ENCODE results near the gene APBA1. TPM values are rescaled to one million over a fixed set of nuclear protein-coding genes. Genes with fewer than 3 reads are reported as not detected.

APBA1 gene
- polyA plus RNA-seq, 3 donors = 1.6 TPM; not detected in 2

DNA sequence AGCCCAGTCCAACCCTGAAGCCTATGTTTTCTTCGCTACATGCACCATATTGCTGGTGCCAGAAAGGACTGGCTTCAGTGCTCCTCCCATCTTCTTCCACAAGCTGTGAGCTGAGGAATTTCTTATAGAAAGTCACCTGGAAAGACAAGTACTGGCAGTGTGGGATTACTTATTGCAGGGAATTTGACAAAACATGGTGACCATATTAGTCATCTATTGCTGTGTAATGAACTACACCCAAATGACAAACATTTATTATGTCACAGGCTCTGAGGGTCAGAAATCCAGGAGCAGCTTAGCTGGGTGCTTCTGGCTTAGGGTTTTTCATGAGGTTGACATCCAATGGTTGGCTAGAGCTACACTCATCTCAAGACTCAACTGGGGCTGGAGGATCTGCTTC lies 271.7 kb downstream of the APBA1 start:
- Histone ChIP-seq H3K36me3 (replicated peaks in 1 of 2; ENCODE audit: control insufficient read depth in 1 of 2, insufficient read depth in 2 of 2, low read length in 2 of 2) (no peaks in the 10 kb centered on the region), H3K4me3 (replicated peaks in 1 of 3; ENCODE audit: low read depth in 2 of 3, low read length in 3 of 3) (no peak overlapping the region), H4K20me1 (ENCODE audit: insufficient read depth, low read length) (no peaks in the 10 kb centered on the region), H3K9me3 (replicated peaks in 1 of 2; ENCODE audit: control insufficient read depth in 1 of 2, insufficient read depth in 1 of 2, low read length in 2 of 2) (no peaks in the 10 kb centered on the region), H3K27ac (ENCODE audit: low read depth in 1 of 2, low read length in 2 of 2) (no peak overlapping the region), H3K9ac (ENCODE audit: insufficient read depth, low read length, poor library complexity, severe bottlenecking) (no peak overlapping the region), H3K4me1 (ENCODE audit: control insufficient read depth in 1 of 2, insufficient read depth in 2 of 2, low read length in 2 of 2) (no peaks in the 10 kb centered on the region), H3K79me2 (ENCODE audit: insufficient read depth, low read length) (no peaks in the 10 kb centered on the region), H2AFZ (ENCODE audit: insufficient read depth, low read depth, low read length, poor library complexity, severe bottlenecking) (no peak overlapping the region), H3K4me2 (replicated peaks; ENCODE audit: extremely low read depth, low read length, poor library complexity, severe bottlenecking) (no peak overlapping the region), H3K27me3 (ENCODE audit: control insufficient read depth in 2 of 2, insufficient read depth in 2 of 2, low read length in 2 of 2) (no peaks in the 10 kb centered on the region)
- Mint-ChIP-seq H3K4me1 (no peaks in the 10 kb centered on the region), H3K36me3 (no peaks in the 10 kb centered on the region), H3K9me3 (peaks cover 0 to 8% (median 0%) of the 10 kb centered on the region in 7 donors), H3K27ac (no peak overlapping the region), H3K4me3 (no peak overlapping the region), H3K27me3 (ENCODE audit: low read depth in 3 of 3) (peaks cover 0 to 3% (median 0%) of the 10 kb centered on the region in 3 donors)
- DNase-seq = no peak
- WGBS (ENCODE audit: insufficient coverage) = no CpG with 5 or more reads among the region's 1 CpG
- TF ChIP-seq, protein P1, sequence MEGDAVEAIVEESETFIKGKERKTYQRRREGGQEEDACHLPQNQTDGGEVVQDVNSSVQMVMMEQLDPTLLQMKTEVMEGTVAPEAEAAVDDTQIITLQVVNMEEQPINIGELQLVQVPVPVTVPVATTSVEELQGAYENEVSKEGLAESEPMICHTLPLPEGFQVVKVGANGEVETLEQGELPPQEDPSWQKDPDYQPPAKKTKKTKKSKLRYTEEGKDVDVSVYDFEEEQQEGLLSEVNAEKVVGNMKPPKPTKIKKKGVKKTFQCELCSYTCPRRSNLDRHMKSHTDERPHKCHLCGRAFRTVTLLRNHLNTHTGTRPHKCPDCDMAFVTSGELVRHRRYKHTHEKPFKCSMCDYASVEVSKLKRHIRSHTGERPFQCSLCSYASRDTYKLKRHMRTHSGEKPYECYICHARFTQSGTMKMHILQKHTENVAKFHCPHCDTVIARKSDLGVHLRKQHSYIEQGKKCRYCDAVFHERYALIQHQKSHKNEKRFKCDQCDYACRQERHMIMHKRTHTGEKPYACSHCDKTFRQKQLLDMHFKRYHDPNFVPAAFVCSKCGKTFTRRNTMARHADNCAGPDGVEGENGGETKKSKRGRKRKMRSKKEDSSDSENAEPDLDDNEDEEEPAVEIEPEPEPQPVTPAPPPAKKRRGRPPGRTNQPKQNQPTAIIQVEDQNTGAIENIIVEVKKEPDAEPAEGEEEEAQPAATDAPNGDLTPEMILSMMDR (IDR thresholded peaks at IDR 0.05) = no peak
- intact Hi-C loops (cut with micrococcal nuclease) = no loop called here

DNA sequence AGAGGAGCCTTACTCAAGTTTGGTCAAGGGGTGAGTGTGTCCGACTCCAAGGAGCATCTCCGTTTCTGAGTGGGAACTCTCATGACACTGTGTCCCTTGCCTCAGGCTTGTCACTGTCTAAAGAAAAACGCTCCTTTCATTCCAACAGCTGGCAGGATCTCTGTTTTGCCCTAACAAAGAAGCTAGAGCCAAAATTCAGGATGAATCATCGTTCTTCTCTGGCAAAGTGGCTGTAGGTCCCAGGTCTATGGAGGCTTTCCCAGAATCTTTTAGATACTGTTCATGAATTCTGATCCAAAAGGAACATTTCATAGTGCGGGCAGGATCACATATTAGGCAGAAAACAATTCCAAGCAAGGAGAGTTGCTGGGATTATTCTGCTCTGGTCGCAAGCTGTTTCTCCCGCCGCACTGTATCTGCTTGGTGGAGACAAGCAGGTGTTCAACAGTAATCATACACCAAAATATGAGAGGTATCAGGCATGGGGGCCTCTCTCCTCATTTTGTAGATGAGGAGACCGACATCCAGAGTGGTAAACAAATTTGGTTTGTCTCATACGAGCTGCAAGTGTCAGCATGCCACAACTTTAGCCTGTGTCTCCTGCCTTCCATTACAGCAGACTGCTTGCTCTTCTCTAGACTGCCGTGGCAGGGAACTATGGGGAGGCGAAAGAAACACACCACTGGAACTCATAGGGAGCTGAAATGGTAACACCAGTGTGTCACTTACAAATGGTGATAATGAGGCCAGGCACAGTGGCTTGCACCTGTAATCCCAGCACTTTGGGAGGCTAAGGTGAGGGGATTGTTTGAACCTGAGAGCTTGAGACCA lies 274.6 kb downstream of the APBA1 start:
- no peak overlapping the region for H3K4me3 ChIP-seq (replicated peaks in 1 of 3; ENCODE audit: low read depth in 2 of 3, low read length in 3 of 3)
- no peaks in the 10 kb centered on the region for H4K20me1 ChIP-seq (ENCODE audit: insufficient read depth, low read length)
- TF ChIP-seq, protein P1 (IDR thresholded peaks at IDR 0.05) = no peak
- intact Hi-C loops (cut with micrococcal nuclease) = no loop called here
- Mint-ChIP-seq H3K4me3 (no peak overlapping the region), H3K9me3 (peaks cover 0 to 8% (median 3%) of the 10 kb centered on the region in 7 donors), H3K27ac (no peak overlapping the region), H3K4me1 (no peaks in the 10 kb centered on the region), H3K36me3 (no peaks in the 10 kb centered on the region), H3K27me3 (ENCODE audit: low read depth in 3 of 3) (peaks cover 0 to 3% (median 3%) of the 10 kb centered on the region in 3 donors)
- H3K9ac ChIP-seq (ENCODE audit: insufficient read depth, low read length, poor library complexity, severe bottlenecking) = no peak overlapping the region
- no peaks in the 10 kb centered on the region for H3K27me3 ChIP-seq (ENCODE audit: control insufficient read depth in 2 of 2, insufficient read depth in 2 of 2, low read length in 2 of 2)
- no peak overlapping the region for H2AFZ ChIP-seq (ENCODE audit: insufficient read depth, low read depth, low read length, poor library complexity, severe bottlenecking)
- no peak overlapping the region for H3K27ac ChIP-seq (ENCODE audit: low read depth in 1 of 2, low read length in 2 of 2)
- 82% methylated on average over 8 of the region's 12 CpGs for WGBS (ENCODE audit: insufficient coverage)
- no peaks in the 10 kb centered on the region for H3K4me1 ChIP-seq (ENCODE audit: control insufficient read depth in 1 of 2, insufficient read depth in 2 of 2, low read length in 2 of 2)
- no peak overlapping the region for H3K4me2 ChIP-seq (replicated peaks; ENCODE audit: extremely low read depth, low read length, poor library complexity, severe bottlenecking)
- H3K9me3 ChIP-seq (replicated peaks in 1 of 2; ENCODE audit: control insufficient read depth in 1 of 2, insufficient read depth in 1 of 2, low read length in 2 of 2) = no peaks in the 10 kb centered on the region
- H3K79me2 ChIP-seq (ENCODE audit: insufficient read depth, low read length) = no peaks in the 10 kb centered on the region
- H3K36me3 ChIP-seq (replicated peaks in 1 of 2; ENCODE audit: control insufficient read depth in 1 of 2, insufficient read depth in 2 of 2, low read length in 2 of 2) = no peaks in the 10 kb centered on the region
- DNase-seq = no peak
